Stimulated activated CD8-positive, alpha-beta memory T cell treated with anti-CD3 and anti-CD28 coated beads, Interleukin-15, amount 100 ng/mL, for 1 hour (primary cell): ENCODE results near the gene ADAM15.

ENCODE experiments used
- DNase-seq: peaks from one replicate; pipeline ENCODE4 v3.0.0-alpha.2; 2020; ENCODE audit warnings: low read depth

ADAM15 gene

GRCh38 chr1:155052439-155053395 lies 1.6 kb downstream of the ADAM15 start:
- no peak for DNase-seq

- DNase-seq: no peak
These were observed 2.5 kb downstream of the ADAM15 start for GRCh38 chr1:155053531-155054105.

GRCh38 chr1:155057104-155057503 lies 6.0 kb downstream of the ADAM15 start:
- DNase-seq: no peak

- no peak for DNase-seq
These were observed 6.7 kb downstream of the ADAM15 start for GRCh38 chr1:155057788-155058211.

GRCh38 chr1:155060736-155061135 lies 9.6 kb downstream of the ADAM15 start:
- DNase-seq: no peak

GRCh38 chr1:155061381-155062150 lies 10.4 kb downstream of the ADAM15 start:
- DNase-seq: peak; percentile 95

- DNase-seq: no peak
These were observed 11.1 kb downstream of the ADAM15 start for GRCh38 chr1:155062151-155062686.

- peak; percentile 68 for DNase-seq
These were observed 11.7 kb downstream of the ADAM15 start for GRCh38 chr1:155062702-155063411.

GRCh38 chr1:155063550-155064110 lies 12.5 kb downstream of the ADAM15 start, which contains the start of gene EFNA4:
Gene EFNA4, plus strand, starts transcription at chr1:155063740. Its CDS starts 84 bp downstream, at chr1:155063824.
- DNase-seq: peak; percentile 70

GRCh38 chr1:155064111-155064831 lies 13.2 kb downstream of the ADAM15 start:
- no peak for DNase-seq

GRCh38 chr1:155064832-155065429 lies 13.8 kb downstream of the ADAM15 start:
- DNase-seq: no peak

- no peak for DNase-seq
These were observed 15.7 kb downstream of the ADAM15 start for GRCh38 chr1:155066777-155067176.

- no peak for DNase-seq
These were observed 17.5 kb downstream of the ADAM15 start for GRCh38 chr1:155068599-155068998.

- DNase-seq: no peak
These were observed 18.5 kb downstream of the ADAM15 start for GRCh38 chr1:155069551-155070157.

- no peak for DNase-seq
These were observed 19.1 kb downstream of the ADAM15 start for GRCh38 chr1:155070158-155070621.

- DNase-seq: no peak
These were observed 19.8 kb downstream of the ADAM15 start for GRCh38 chr1:155070721-155071569.

- DNase-seq: no peak
These were observed 20.6 kb downstream of the ADAM15 start for GRCh38 chr1:155071701-155072100.

- DNase-seq: no peak
These were observed 21.6 kb downstream of the ADAM15 start for GRCh38 chr1:155072531-155073289.
